H1 (cell line): ENCODE results near the gene SEC16A. TPM values are rescaled to one million over a fixed set of nuclear protein-coding genes. Genes with fewer than 3 reads are reported as not detected.

Source experiments
- EZH2 ChIP-seq: fragments of 200-600 bp; sonication (generic); IDR thresholded peaks from 2 replicates; pipeline ENCODE4 v1.7.1; 2012; ENCODE audit warnings: low read depth, mild to moderate bottlenecking, moderate library complexity, low read length, inconsistent platforms; ENCODE audit not compliant: severe bottlenecking
- polyA plus RNA-seq, 7 experiments: library from polyadenylated mRNA; depleted of rRNA in 3 of 7; stranded (reverse) in 5 of 7; unstranded in 2 of 7; fragments of >200 nt in 5 of 7; fragments of 200-250 nt in 2 of 7; gene quantifications; 1 replicate in 5 of 7; 2 replicates in 1 of 7; 4 replicates in 1 of 7; pipeline versions ENCODE4 v1.2.1 to v1.2.3, GENCODE V29; 2011 to 2013; ENCODE audit warnings: missing spikeins in 2 of 7, mixed read lengths in 2 of 7
- total RNA-seq: library from RNA; stranded (reverse); fragmentation: NEBNext Ultra II Directional; extraction: Animal tissue kit (Norgen Biotek cat#: 25700); gene quantifications from 2 replicates; pipeline ENCODE4 v1.2.1, GENCODE V29; 2021
- TF ChIP-seq, protein P1 (sequence below): fragments of 300-600 bp; sonication (generic); IDR thresholded peaks from 2 replicates; pipeline ENCODE4 v1.7.1; 2012; ENCODE audit warnings: low read length, moderate library complexity, mild to moderate bottlenecking, inconsistent platforms; ENCODE audit not compliant: insufficient replicate concordance

The SEC16A gene
- total and polyA plus RNA-seq, 2 of the 8 experiments (the other 6 are each of a cell fraction or from before 2014, with no cell fraction given): 21.6 to 49.0 TPM

GRCh38 chr9:136516191-136516654 is 33.4 kb upstream of the SEC16A start (continued):
- no peak for TF ChIP-seq EZH2
- TF ChIP-seq, protein P1, sequence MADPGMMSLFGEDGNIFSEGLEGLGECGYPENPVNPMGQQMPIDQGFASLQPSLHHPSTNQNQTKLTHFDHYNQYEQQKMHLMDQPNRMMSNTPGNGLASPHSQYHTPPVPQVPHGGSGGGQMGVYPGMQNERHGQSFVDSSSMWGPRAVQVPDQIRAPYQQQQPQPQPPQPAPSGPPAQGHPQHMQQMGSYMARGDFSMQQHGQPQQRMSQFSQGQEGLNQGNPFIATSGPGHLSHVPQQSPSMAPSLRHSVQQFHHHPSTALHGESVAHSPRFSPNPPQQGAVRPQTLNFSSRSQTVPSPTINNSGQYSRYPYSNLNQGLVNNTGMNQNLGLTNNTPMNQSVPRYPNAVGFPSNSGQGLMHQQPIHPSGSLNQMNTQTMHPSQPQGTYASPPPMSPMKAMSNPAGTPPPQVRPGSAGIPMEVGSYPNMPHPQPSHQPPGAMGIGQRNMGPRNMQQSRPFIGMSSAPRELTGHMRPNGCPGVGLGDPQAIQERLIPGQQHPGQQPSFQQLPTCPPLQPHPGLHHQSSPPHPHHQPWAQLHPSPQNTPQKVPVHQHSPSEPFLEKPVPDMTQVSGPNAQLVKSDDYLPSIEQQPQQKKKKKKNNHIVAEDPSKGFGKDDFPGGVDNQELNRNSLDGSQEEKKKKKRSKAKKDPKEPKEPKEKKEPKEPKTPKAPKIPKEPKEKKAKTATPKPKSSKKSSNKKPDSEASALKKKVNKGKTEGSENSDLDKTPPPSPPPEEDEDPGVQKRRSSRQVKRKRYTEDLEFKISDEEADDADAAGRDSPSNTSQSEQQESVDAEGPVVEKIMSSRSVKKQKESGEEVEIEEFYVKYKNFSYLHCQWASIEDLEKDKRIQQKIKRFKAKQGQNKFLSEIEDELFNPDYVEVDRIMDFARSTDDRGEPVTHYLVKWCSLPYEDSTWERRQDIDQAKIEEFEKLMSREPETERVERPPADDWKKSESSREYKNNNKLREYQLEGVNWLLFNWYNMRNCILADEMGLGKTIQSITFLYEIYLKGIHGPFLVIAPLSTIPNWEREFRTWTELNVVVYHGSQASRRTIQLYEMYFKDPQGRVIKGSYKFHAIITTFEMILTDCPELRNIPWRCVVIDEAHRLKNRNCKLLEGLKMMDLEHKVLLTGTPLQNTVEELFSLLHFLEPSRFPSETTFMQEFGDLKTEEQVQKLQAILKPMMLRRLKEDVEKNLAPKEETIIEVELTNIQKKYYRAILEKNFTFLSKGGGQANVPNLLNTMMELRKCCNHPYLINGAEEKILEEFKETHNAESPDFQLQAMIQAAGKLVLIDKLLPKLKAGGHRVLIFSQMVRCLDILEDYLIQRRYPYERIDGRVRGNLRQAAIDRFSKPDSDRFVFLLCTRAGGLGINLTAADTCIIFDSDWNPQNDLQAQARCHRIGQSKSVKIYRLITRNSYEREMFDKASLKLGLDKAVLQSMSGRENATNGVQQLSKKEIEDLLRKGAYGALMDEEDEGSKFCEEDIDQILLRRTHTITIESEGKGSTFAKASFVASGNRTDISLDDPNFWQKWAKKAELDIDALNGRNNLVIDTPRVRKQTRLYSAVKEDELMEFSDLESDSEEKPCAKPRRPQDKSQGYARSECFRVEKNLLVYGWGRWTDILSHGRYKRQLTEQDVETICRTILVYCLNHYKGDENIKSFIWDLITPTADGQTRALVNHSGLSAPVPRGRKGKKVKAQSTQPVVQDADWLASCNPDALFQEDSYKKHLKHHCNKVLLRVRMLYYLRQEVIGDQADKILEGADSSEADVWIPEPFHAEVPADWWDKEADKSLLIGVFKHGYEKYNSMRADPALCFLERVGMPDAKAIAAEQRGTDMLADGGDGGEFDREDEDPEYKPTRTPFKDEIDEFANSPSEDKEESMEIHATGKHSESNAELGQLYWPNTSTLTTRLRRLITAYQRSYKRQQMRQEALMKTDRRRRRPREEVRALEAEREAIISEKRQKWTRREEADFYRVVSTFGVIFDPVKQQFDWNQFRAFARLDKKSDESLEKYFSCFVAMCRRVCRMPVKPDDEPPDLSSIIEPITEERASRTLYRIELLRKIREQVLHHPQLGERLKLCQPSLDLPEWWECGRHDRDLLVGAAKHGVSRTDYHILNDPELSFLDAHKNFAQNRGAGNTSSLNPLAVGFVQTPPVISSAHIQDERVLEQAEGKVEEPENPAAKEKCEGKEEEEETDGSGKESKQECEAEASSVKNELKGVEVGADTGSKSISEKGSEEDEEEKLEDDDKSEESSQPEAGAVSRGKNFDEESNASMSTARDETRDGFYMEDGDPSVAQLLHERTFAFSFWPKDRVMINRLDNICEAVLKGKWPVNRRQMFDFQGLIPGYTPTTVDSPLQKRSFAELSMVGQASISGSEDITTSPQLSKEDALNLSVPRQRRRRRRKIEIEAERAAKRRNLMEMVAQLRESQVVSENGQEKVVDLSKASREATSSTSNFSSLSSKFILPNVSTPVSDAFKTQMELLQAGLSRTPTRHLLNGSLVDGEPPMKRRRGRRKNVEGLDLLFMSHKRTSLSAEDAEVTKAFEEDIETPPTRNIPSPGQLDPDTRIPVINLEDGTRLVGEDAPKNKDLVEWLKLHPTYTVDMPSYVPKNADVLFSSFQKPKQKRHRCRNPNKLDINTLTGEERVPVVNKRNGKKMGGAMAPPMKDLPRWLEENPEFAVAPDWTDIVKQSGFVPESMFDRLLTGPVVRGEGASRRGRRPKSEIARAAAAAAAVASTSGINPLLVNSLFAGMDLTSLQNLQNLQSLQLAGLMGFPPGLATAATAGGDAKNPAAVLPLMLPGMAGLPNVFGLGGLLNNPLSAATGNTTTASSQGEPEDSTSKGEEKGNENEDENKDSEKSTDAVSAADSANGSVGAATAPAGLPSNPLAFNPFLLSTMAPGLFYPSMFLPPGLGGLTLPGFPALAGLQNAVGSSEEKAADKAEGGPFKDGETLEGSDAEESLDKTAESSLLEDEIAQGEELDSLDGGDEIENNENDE: no peak
- TF ChIP-seq, all 59 proteins: peak for 0
